H54 (cell line): Measurements from ENCODE around the gene ZBED2.
A peak's percentile ranks its signal among the peaks of the same experiment; 100 is the strongest.
"Not testable (repeated sequence)": the region's sequence is repeated elsewhere in the genome, so short reads cannot be mapped to it uniquely, and the experiment has no call there.

Experiments
- DNase-seq: peaks from one replicate; pipeline ENCODE4 v3.0.0; 2011; ENCODE audit warnings: low spot score, mixed read lengths; ENCODE audit not compliant: insufficient read length
- FAIRE-seq: peaks from 3 replicates; lab custom pipeline; 2011; peaks lifted over from hg19 to GRCh38; lab: Jason Lieb, UNC
- POLR2A ChIP-seq: IDR thresholded peaks from 2 replicates; pipeline ENCODE4 v1.6.1; 2011; ENCODE audit warnings: low read depth, mild to moderate bottlenecking, low read length

ZBED2 gene

DNA sequence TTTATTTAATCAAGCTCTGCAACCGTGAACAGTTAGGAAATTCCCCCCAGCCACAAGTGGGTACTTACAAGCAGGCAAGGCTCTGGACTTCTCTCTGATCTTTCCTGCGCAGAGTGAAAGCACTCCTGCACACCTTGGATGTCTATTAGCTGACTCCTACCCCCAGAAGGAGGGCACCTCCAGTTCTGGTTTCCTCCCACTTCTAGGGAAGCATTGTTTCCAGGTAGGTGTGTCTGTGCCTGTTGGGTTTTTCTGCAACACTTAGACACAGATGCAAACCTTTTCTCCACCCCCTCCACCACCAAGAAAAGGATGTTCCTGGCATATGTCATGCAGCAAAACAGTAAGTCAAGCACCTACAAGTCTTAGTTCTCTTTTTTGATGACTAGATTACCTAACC is at the start of gene ZBED2:
Gene ZBED2, minus strand, starts transcription at position 115 of the 400 bp plus-strand sequence. CDS start 1,145 bp downstream, outside the sequence.
- FAIRE-seq (no peak), DNase-seq (no peak)
- TF ChIP-seq POLR2A = no peak

GRCh38 chr3:111639316-111639715 is 44.2 kb upstream of the ZBED2 start:
- TF ChIP-seq POLR2A = no peak
- DNase-seq (no peak), FAIRE-seq (no peak)

DNA sequence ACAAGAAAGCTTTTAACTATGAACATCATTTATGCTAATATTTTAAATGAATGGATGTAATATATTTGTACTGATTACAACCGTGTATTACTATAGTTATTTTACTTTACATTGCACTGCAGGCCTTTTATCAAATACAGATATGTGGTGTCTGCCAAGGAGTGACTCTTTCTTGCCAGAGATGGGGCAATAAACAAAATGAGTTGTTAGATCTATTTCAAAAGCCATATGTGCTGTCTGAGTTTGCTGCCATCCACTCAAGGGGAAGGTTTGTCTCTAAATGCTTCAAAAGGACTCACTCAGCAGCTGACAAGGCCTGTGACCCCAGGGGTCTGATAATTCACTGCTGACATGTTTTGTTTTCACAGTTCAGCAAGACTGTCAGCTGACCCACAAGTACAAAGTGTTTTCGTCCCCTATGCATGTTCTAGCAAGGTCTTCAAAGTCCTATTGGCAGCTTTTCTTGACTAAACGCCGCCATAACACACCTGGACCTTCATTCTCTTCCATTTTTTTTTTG is 41.3 kb upstream of the ZBED2 start:
- no peak for FAIRE-seq
- TF ChIP-seq POLR2A = no peak

GRCh38 chr3:111635403-111635802 is 40.3 kb upstream of the ZBED2 start:
- no peak for DNase-seq
- no peak for TF ChIP-seq POLR2A
- FAIRE-seq = no peak

More for the DNA sequence above, 41.3 kb upstream of the ZBED2 start:
- no peak for DNase-seq

GRCh38 chr3:111630638-111631037 is 35.5 kb upstream of the ZBED2 start:
- FAIRE-seq, DNase-seq: not testable (repeated sequence)

- DNase-seq, FAIRE-seq: not testable (repeated sequence)
Measured at GRCh38 chr3:111629018-111629417, 33.9 kb upstream of the ZBED2 start.

GRCh38 chr3:111627092-111627491 is 31.9 kb upstream of the ZBED2 start:
- DNase-seq = no peak
- FAIRE-seq = peak; percentile 57

DNA sequence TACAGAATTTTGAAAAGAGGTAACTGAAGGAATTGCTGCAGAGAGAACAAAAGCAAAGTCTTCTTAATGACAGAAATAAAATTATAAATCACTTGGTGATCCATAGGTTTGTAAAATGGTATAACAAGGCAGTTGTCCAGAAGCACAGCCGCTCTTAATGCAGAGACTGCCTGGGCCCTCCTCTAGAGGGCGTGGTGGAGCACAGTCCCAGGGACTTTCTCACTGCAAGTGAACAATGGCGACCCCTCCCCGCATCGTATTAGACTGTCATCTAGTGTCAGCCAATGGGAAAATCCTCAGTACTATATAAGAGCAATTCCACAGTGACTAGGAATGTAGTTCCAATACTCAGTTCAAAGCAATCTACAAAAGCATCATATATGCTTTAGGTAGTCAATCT is 26.4 kb upstream of the ZBED2 start:
- no peak for TF ChIP-seq POLR2A
- FAIRE-seq (no peak), DNase-seq (peak; percentile 7)

More at GRCh38 chr3:111627092-111627491, 31.9 kb upstream of the ZBED2 start:
- TF ChIP-seq POLR2A = no peak

GRCh38 chr3:111619833-111620232 is 24.7 kb upstream of the ZBED2 start:
- DNase-seq (no peak), FAIRE-seq (no peak)
- TF ChIP-seq POLR2A = no peak

DNA sequence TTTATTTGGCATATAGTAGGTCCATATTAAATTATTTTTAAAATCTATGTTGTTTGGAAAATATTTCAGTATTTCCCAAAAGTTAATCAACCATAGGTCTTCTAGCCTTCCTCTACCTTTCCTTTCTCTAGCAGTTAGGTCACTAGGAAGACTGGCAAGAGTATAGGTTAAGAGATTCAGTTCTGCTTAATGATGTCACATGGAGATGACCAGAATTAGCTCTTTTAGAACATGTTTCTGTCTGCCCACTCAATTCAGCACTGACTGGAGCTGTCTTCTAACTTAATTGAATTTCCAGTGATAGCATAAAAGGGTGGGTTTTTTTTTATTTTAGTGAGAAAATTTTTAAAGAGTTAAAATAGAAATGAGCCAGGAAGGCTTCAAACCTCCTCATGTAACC is 23.8 kb upstream of the ZBED2 start:
- FAIRE-seq (no peak), DNase-seq (no peak)
- TF ChIP-seq POLR2A = no peak

GRCh38 chr3:111617912-111618601 is 22.9 kb upstream of the ZBED2 start:
- no peak for TF ChIP-seq POLR2A
- DNase-seq = no peak
- no peak for FAIRE-seq

GRCh38 chr3:111617406-111617805 is 22.3 kb upstream of the ZBED2 start:
- FAIRE-seq = no peak
- TF ChIP-seq POLR2A = no peak
- no peak for DNase-seq

GRCh38 chr3:111616417-111617105 is 21.4 kb upstream of the ZBED2 start:
- TF ChIP-seq POLR2A = no peak
- FAIRE-seq = no peak

GRCh38 chr3:111615880-111616279 is 20.7 kb upstream of the ZBED2 start:
- DNase-seq (no peak), FAIRE-seq (no peak)
- no peak for TF ChIP-seq POLR2A

More at GRCh38 chr3:111616417-111617105, 21.4 kb upstream of the ZBED2 start:
- no peak for DNase-seq

GRCh38 chr3:111613294-111613693 is 18.1 kb upstream of the ZBED2 start:
- no peak for DNase-seq
- no peak for FAIRE-seq
- no peak for TF ChIP-seq POLR2A
